Limb (tissue), 2 donors: ENCODE results near the gene CXCL12.
A peak's percentile ranks its signal among the peaks of the same experiment; 100 is the strongest.

Experiments used
- DNase-seq, 2 donors: peaks; one replicate each; pipeline ENCODE4 v3.0.0-alpha.2; 2016; ENCODE audit errors: extremely low spot score in 2 of 2

CXCL12 gene

GRCh38 chr10:44364566-44364965 is 20.3 kb downstream of the CXCL12 start:
- DNase-seq = no peak

GRCh38 chr10:44363716-44364115 is 21.2 kb downstream of the CXCL12 start:
- DNase-seq = no peak

GRCh38 chr10:44362866-44363711 is 21.8 kb downstream of the CXCL12 start:
- no peak for DNase-seq

- no peak for DNase-seq
Measured at GRCh38 chr10:44361109-44361508, 23.8 kb downstream of the CXCL12 start.

- no peak for DNase-seq
Measured at GRCh38 chr10:44358080-44358771, 26.7 kb downstream of the CXCL12 start.

- DNase-seq = no peak
Measured at GRCh38 chr10:44357023-44357540, 27.8 kb downstream of the CXCL12 start.

GRCh38 chr10:44356139-44357022 is 28.5 kb downstream of the CXCL12 start:
- no peak for DNase-seq

GRCh38 chr10:44355630-44356029 is 29.3 kb downstream of the CXCL12 start:
- no peak for DNase-seq

GRCh38 chr10:44354771-44355170 is 30.1 kb downstream of the CXCL12 start:
- no peak for DNase-seq

- no peak for DNase-seq
Measured at GRCh38 chr10:44353721-44354120, 31.2 kb downstream of the CXCL12 start.

- no peak for DNase-seq
Measured at GRCh38 chr10:44353128-44353390, 31.8 kb downstream of the CXCL12 start.

- peak in 1 of 2 donors; percentile 5 for DNase-seq
Measured at GRCh38 chr10:44352316-44353127, 32.4 kb downstream of the CXCL12 start.

GRCh38 chr10:44348496-44348895 is 36.4 kb downstream of the CXCL12 start:
- no peak for DNase-seq

GRCh38 chr10:44347609-44348400 is 37.1 kb downstream of the CXCL12 start:
- DNase-seq = no peak

- no peak for DNase-seq
Measured at GRCh38 chr10:44344727-44345126, 40.2 kb downstream of the CXCL12 start.

GRCh38 chr10:44343843-44344242 is 41.1 kb downstream of the CXCL12 start:
- DNase-seq = no peak

GRCh38 chr10:44341886-44342285 is 43.0 kb downstream of the CXCL12 start:
- DNase-seq = no peak

- no peak for DNase-seq
Measured at GRCh38 chr10:44340557-44340956, 44.3 kb downstream of the CXCL12 start.

- DNase-seq = no peak
Measured at GRCh38 chr10:44339218-44339617, 45.7 kb downstream of the CXCL12 start.

GRCh38 chr10:44337081-44337480 is 47.8 kb downstream of the CXCL12 start:
- no peak for DNase-seq
